ENCODE results near the gene PCDHAC2. TPM values are rescaled to one million over a fixed set of nuclear protein-coding genes. Genes with fewer than 3 reads are reported as not detected.

Gene PCDHAC2
- total RNA-seq, 1 donor from 2014 or later, result 0.48 TPM

Other genes starting within 250 kb of the PCDHAC2 start
- gene PCDHA1, start 180.3 kb upstream of the PCDHAC2 start, total RNA-seq, result not detected
- gene PCDHA2, start 171.6 kb upstream of the PCDHAC2 start, total RNA-seq, result not detected
- gene PCDHA3, start 165.4 kb upstream of the PCDHAC2 start, total RNA-seq, result not detected
- not detected for gene PCDHA4, start 159.4 kb upstream of the PCDHAC2 start, total RNA-seq
- gene PCDHA5, start 144.9 kb upstream of the PCDHAC2 start, total RNA-seq, result not detected
- gene PCDHA6, start 138.5 kb upstream of the PCDHAC2 start, total RNA-seq, result not detected
- not detected for gene PCDHA7, start 132.2 kb upstream of the PCDHAC2 start, total RNA-seq
- not detected for gene PCDHA8, start 125.3 kb upstream of the PCDHAC2 start, total RNA-seq
- gene PCDHA9, start 118.1 kb upstream of the PCDHAC2 start, total RNA-seq, result not detected
- gene PCDHA10, start 110.6 kb upstream of the PCDHAC2 start, total RNA-seq, result 0.05 TPM
- not detected for gene PCDHA11, start 97.5 kb upstream of the PCDHAC2 start, total RNA-seq
- not detected for gene PCDHA12, start 91.2 kb upstream of the PCDHAC2 start, total RNA-seq
- not detected for gene PCDHA13, start 84.4 kb upstream of the PCDHAC2 start, total RNA-seq
- 0.13 TPM for gene PCDHAC1, start 40.2 kb upstream of the PCDHAC2 start, total RNA-seq
- not detected for gene PCDHB1, start 84.9 kb downstream of the PCDHAC2 start, total RNA-seq
- 2.0 TPM for gene PCDHB2, start 128.1 kb downstream of the PCDHAC2 start, total RNA-seq
- gene PCDHB3, start 134.0 kb downstream of the PCDHAC2 start, total RNA-seq, result 1.4 TPM
- 1.7 TPM for gene PCDHB4, start 155.3 kb downstream of the PCDHAC2 start, total RNA-seq
- gene PCDHB5, start 168.7 kb downstream of the PCDHAC2 start, total RNA-seq, result 1.3 TPM
- 0.35 TPM for gene PCDHB6, start 183.6 kb downstream of the PCDHAC2 start, total RNA-seq
- gene PCDHB7, start 206.2 kb downstream of the PCDHAC2 start, total RNA-seq, result 0.62 TPM
- 2.1 TPM for gene PCDHB8, start 211.3 kb downstream of the PCDHAC2 start, total RNA-seq
- gene PCDHB16, start 215.9 kb downstream of the PCDHAC2 start, total RNA-seq, result 2.2 TPM
- 0.81 TPM for gene PCDHB9, start 220.7 kb downstream of the PCDHAC2 start, total RNA-seq
- 0.81 TPM for gene PCDHB10, start 225.9 kb downstream of the PCDHAC2 start, total RNA-seq
- 0.73 TPM for gene PCDHB11, start 233.2 kb downstream of the PCDHAC2 start, total RNA-seq
- 1.0 TPM for gene PCDHB12, start 242.2 kb downstream of the PCDHAC2 start, total RNA-seq
- gene PCDHB13, start 247.4 kb downstream of the PCDHAC2 start, total RNA-seq, result 2.8 TPM